ENCODE measurements around the gene SERPINA5.

GRCh38 chr14:94568186-94568585 lies 13.0 kb upstream of the SERPINA5 start:
- TF ChIP-seq CTCF (conservative IDR thresholded peaks at IDR 0.05) (no peak), EZH2 (IDR thresholded peaks at IDR 0.05; ENCODE audit: low read depth) (no peak)

Measured in PC-9 (cell line).